ENCODE measurements around the gene SEC14L5.

SEC14L5 gene

GRCh38 chr16:5016967-5017677 lies 59.0 kb downstream of the SEC14L5 start:
- DNase-seq = no peak

- no peak for DNase-seq
These were observed 59.5 kb downstream of the SEC14L5 start for GRCh38 chr16:5017678-5017969.

- DNase-seq = no peak
These were observed 60.7 kb downstream of the SEC14L5 start for GRCh38 chr16:5018793-5019192.

DNA sequence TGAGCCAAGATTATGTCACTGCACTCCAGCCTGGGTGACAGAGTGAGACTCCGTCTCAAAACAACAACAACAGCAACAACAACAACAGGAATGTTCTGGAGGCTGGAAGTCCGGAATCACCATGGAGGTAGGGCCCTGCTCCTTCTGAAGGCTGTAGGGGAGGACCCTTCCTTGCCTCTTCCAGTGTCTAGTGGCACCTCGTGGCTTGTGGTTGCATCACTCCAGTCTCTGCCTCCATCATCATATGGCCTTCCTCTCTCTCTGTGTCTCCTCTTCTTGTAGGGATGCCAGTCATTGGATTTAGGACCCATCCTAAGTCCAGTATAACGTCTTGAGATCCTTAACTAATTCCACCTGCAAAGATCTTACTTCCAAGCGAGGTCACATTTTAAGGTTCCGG lies 61.6 kb downstream of the SEC14L5 start:
- DNase-seq = no peak

- DNase-seq = no peak
These were observed 62.4 kb downstream of the SEC14L5 start for GRCh38 chr16:5020551-5020950.

- DNase-seq = no peak
These were observed 64.4 kb downstream of the SEC14L5 start for GRCh38 chr16:5022521-5022920.

GRCh38 chr16:5024632-5025031 lies 66.5 kb downstream of the SEC14L5 start:
- DNase-seq = peak; percentile 43

GRCh38 chr16:5025171-5025632 lies 67.1 kb downstream of the SEC14L5 start:
- peak; percentile 27 for DNase-seq

DNA sequence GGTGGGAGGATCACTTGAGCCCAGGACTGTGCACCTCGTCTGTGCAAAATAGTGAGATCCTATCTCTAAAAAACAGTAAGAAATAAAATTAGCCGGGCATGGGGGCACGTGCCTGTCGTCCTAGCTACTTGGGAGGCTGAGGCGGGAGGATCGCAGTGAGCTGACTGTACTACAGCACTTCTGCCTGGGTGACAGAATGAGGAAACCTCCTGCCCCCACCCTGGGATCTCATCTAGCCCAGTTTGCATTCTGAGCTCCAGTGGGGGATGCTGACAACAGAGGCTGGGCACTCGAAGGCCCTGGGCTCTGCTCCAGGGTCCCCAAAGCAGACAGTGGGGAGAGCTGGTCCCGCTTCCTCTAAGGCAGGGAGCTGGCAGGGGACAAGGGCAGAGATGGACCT lies 68.5 kb downstream of the SEC14L5 start:
- no peak for DNase-seq

- DNase-seq = no peak
These were observed 69.0 kb downstream of the SEC14L5 start for GRCh38 chr16:5027086-5027485.

- no peak for DNase-seq
These were observed 69.6 kb downstream of the SEC14L5 start for GRCh38 chr16:5027575-5028235.

DNA sequence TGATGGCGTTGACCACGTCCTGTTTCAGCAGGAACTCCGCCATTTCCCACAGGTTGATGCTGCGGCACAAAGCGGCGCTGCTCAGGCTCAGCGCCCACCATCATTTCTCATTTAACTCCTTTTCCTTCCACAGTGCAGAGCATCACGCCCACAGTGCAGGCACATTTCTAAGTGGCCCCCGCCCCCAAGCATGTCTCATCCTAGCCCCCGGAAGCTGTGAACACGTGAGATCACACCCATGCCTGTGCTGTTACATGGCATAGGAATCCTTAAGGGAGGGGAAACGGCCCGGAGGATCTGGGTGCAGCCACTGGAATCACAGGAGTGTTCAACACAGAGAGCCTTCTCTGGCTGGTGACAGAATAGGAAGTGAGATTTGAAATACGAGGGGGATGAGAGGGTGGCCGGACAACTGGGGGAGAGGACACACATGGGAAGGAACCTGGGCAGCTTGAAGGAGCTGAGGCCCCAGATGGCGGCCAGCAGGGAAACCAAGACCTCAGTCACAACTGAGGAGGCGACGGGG lies 70.9 kb downstream of the SEC14L5 start:
- DNase-seq = no peak

- DNase-seq = no peak
These were observed 72.2 kb downstream of the SEC14L5 start for GRCh38 chr16:5030251-5030870.

- DNase-seq = no peak
These were observed 73.5 kb downstream of the SEC14L5 start for GRCh38 chr16:5031601-5032000.

DNA sequence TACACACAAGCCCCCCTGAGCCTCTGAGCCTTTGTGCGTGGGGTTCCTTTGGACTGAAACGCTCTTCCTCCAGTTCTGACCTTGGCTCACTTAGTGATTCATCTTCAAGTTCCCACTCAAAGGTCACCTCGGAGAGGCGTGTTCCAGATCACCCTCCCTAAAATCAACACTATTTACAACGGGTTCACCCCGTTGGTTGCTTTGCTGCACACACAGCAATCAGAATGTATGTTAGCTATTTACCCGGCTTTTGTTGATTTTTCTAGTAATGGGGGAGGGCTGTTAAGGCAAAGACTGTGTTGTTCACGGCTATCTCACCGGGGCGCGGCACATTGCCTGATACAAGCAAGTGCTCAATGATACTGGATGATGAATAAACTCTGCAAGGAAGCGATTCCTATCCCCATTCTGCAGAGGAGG lies 74.6 kb downstream of the SEC14L5 start:
- no peak for DNase-seq

GRCh38 chr16:5033256-5034166 lies 75.4 kb downstream of the SEC14L5 start, which contains the start of gene NAGPA:
Gene NAGPA (minus strand): TSS chr16:5033935. CDS start chr16:5033914, 21 bp downstream.
- peak; percentile 10 for DNase-seq

DNA sequence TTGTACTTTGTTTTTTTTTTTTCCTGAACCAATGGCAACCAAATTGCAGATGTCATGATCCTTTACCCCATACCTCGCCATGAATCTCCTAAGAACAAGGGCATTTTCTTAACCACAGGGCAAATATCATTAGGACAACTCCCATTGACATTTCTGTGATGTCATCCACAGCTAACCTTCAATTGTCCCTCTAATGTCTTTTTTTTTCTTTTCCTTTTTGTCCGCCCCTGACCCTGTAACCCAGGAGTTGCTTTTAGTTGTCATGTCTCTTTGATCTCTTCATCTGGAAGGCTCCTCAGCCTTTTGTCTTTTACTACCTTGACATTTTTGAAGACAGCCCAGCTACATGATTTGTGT lies 76.0 kb downstream of the SEC14L5 start:
- DNase-seq = no peak

DNA sequence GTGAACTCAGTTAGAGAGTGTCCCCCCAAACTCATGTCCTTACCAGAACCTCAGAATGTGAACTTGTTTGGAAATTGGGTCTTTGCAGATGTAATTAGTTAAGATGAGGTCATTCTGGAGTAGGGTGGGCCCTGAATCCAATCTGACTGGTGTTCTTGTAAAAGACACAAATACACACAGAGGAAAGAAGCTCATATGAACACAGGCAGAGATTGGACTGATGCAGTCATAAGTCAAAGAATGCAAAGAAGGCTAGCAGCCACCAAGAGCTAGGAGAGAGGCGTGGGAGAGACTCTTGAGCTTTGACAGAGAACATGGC lies 77.7 kb downstream of the SEC14L5 start:
- DNase-seq = no peak

GRCh38 chr16:5036228-5037156 lies 78.4 kb downstream of the SEC14L5 start:
- no peak for DNase-seq

DNA sequence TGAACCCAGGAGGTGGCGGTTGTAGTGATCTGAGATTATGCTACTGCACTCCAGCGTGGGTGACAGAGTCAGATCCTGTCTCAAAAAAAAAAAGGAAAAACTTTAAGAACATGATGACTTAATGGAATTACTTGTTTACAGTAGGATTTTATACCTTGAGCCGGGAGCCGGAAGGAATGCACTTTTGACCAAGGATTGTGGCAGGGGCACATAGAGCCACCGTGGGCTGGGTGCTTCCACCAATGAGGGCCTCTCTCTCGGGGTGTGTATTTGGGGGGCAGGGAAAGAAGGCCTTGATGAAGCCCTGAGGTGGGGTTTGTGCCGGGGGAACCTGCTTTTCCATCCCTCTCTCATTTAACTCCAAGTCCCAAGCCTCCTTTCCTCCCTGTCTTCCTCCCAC lies 82.3 kb downstream of the SEC14L5 start:
- no peak for DNase-seq

- DNase-seq = no peak
These were observed 83.5 kb downstream of the SEC14L5 start for GRCh38 chr16:5041600-5042133.

Measured in SHP77 treated with DMSO at 0.1 percent for 48 hours (cell line).